Vagina (tissue), 2 donors: Measurements from ENCODE around the gene NRARP.

Experiments
- CTCF ChIP-seq, 3 experiments: fragments of 450-650 bp in 2 of 3; fragments of 200-600 bp in 1 of 3; sonication (generic) in 1 of 3; IDR thresholded peaks; one replicate each; pipeline ENCODE4 v1.5.1; 2017 to 2019; ENCODE audit warnings: antibody characterized with exemption in 3 of 3, mild to moderate bottlenecking in 2 of 3, moderate library complexity in 2 of 3
- POLR2A ChIP-seq, 2 donors: fragments of 450-650 bp; IDR thresholded peaks; one replicate each; pipeline ENCODE4 v1.6.1; 2017; ENCODE audit warnings: antibody characterized with exemption in 2 of 2, mild to moderate bottlenecking in 2 of 2, moderate library complexity in 2 of 2

DNA sequence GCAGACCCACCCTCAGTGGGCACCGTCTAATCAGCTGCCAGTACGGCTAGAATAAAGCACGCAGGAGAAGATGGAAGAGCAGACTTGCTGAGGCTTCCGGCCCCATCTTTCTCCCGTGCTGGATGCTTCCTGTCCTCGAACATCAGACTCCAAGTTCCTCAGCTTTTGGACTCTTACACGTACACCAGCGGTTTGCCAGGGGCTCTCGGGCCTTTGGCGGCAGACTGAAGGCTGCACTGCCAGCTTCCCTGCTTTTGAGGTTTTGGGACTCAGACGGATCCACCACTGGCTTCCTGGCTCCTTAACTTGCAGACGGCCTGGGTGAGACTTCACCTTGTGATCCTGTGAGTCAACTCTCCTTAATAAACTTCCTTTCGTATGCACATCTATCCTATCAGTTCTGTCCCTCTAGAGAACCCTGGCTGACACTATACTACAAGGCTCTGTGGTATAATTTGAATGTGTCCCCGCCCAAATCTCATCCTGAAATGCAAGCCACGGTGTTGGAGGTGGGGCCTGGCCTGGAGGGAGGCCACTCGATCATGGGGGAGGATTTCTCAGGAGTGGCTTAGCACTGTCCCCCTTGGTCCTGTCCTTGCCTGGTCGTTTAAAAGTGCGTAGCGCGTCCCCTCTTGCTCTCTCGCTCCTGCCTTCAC lies 31.1 kb upstream of the NRARP start:
- TF ChIP-seq CTCF (IDR thresholded peaks at IDR 0.05) (no peak), POLR2A (IDR thresholded peaks at IDR 0.05) (no peak)
